ENCODE measurements around the gene CIC. TPM values are rescaled to one million over a fixed set of nuclear protein-coding genes. Genes with fewer than 3 reads are reported as not detected.
"Not testable (repeated sequence)": the region's sequence is repeated elsewhere in the genome, so short reads cannot be mapped to it uniquely, and the experiment has no call there.

The CIC gene
- total RNA-seq, 2 experiments from 2014 or later = 49.5 to 51.7 TPM

DNA sequence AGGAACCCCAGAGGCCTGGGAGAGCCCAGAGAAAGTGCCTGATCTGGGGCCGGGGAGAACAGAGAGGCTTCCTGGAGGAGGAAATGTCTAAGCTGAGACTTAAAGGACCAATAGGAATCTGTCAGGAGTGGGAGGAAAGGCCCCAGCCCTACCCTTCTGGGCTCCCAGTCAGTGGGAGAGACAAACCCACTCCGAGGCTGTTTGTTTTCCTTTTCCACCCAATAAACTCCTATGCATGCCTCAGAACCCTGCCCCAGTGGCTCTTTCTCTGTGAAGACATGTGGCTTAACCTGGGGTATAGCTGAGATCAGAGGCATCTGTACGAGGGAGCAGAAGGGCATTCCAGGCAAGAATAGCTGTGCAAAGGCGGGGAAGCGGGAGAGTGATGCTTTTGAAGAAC lies 58.3 kb downstream of the CIC start:
- CTCF ChIA-PET = interaction anchor here (0.6 to 1.0 kb wide), 2 partner anchors 84 to 219 kb away, joined by 3 read pairs; no protein-coding TSS in a partner anchor
- POLR2A ChIA-PET = no interaction called here

DNA sequence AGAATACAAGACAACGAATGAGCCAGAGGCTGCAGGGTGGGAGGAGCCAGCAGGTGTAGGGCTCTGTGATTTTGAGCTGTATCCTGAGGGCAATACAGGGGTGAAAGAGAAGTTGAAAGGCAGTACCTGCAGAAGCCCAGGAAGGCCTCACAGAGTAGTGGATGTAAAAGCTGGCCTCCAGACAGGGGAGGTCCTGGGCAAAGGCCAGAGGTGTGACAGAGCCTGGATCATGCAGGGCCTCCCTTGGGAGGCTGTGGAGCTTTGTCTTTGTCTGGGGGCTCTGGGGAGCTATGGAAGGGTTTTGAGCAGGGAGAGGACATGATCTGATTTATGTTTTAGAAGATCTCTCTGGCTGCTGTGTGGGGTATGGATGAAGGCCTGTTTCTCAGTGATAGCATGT lies 59.1 kb downstream of the CIC start:
- ChIA-PET POLR2A (no interaction called here), CTCF (interaction anchor here (1.0 kb wide), 2 partner anchors 90 to 219 kb away, joined by 3 read pairs; no protein-coding TSS in a partner anchor)

DNA sequence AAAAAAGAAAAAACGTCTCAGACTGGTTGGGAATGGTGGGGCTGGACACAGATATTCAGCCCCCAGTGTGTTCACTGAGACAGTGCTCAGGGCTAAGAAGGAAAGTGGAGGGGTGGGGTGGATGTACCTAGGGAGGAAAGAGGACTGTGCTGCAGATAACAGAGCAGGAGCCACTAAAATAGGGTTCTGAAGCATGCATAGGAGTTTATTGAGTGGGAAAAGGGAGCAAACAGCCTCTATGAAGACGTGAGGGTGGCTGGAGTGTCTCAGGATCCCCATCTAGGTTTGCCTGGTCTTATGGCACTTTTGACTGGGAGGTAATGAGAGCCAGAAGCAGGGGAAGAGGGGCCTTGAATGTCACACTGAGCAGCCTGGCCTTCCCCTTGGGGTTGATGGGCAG lies 59.8 kb downstream of the CIC start:
- CTCF ChIA-PET = interaction anchor here (1.0 kb wide), 1 partner anchor 89 kb away, joined by 3 read pairs; no protein-coding TSS in a partner anchor

DNA sequence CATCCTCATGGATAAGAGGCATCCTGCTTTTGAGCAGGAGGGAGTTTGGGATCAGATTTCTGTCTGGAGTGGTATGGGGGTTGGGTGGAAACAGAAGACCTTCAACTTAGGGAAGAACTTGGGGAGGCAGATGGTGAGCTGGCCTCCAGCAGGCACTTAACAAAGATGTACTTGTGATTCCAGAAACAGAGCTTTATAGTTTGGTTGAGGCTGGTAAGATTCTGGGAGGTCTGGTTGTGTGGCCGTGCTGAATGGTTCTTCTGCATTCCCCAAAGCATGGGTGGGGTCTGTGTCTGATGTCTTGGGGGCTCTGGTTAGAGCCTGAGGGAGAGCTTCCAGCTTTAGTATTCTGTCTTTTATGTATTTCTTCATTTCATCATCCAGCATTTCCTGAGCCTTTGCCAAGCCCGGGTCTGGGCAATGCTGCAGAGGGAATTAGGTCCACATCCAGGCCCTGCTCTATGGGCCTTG lies 61.2 kb downstream of the CIC start:
- POLR2A ChIA-PET = no interaction called here
- CTCF ChIA-PET = interaction anchor here (0.6 to 1.3 kb wide), 2 partner anchors 36 to 295 kb away, joined by 3 to 5 read pairs; no protein-coding TSS in a partner anchor

More for the DNA sequence above, 59.8 kb downstream of the CIC start:
- POLR2A ChIA-PET = no interaction called here

DNA sequence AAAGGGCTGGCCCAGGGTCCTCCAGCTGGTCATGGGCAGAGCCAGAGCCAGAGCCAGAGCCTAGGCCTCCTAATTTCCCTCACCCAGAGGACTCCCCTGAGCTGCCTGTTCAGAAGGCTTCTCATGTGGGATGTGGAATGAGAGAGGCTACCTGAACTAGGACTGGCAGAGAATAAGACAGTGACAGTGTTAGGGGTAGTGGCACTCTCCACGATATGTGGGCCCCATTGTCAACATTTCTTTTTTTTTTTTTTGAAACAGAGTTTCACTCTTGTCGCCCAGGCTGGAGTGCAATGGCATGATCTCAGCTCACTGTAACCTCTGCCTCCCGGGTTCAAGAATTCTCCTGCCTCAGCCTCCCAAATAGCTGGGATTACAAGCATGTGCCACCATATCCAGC lies 62.3 kb downstream of the CIC start:
- POLR2A ChIA-PET = not testable (repeated sequence)
- CTCF ChIA-PET = interaction anchor here (0.8 kb wide), 1 partner anchor 10 kb away, joined by 3 read pairs; no protein-coding TSS in a partner anchor

DNA sequence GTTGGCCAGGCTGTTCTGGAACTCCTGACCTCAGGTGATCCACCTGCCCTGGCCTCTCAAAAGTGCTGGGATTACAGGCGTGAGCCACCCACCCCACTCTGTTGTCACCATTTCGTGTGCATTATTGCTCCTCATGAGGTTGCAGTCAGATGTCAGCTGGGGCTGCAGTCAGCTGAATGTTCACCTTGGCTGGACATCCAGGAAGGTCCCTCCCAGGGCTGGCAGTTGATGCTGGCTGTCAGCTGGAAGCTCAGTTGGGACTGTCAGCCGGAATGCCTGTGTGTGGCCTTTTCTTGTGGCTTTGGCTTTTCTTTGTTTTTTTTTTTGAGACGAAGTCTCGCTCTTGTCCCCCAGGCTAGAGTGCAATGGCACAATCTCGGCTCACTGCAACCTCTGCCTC lies 63.0 kb downstream of the CIC start:
- ChIA-PET POLR2A (no interaction called here), CTCF (interaction anchor here (0.8 kb wide), 1 partner anchor 11 kb away, joined by 3 read pairs; no protein-coding TSS in a partner anchor)

DNA sequence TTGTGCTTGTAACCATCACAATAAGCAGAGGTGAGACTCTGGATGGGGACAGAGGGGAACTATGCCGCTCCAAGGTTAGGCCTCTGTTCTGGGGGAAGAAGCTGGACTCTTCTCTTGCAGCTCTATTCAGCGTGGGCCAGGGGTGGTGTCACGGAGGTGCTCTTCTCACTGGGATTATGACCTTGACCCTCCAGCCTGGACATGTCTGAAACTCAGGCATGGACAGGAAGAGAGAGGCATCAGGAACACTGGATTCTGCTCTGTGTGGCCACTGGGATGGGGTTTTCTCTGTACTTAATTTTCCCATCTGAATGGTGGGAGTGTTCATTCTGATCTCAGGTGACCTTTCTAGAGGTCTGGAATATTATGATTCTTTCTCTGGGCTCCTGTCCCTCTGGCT lies 64.0 kb downstream of the CIC start:
- ChIA-PET CTCF (no interaction called here), POLR2A (no interaction called here)

DNA sequence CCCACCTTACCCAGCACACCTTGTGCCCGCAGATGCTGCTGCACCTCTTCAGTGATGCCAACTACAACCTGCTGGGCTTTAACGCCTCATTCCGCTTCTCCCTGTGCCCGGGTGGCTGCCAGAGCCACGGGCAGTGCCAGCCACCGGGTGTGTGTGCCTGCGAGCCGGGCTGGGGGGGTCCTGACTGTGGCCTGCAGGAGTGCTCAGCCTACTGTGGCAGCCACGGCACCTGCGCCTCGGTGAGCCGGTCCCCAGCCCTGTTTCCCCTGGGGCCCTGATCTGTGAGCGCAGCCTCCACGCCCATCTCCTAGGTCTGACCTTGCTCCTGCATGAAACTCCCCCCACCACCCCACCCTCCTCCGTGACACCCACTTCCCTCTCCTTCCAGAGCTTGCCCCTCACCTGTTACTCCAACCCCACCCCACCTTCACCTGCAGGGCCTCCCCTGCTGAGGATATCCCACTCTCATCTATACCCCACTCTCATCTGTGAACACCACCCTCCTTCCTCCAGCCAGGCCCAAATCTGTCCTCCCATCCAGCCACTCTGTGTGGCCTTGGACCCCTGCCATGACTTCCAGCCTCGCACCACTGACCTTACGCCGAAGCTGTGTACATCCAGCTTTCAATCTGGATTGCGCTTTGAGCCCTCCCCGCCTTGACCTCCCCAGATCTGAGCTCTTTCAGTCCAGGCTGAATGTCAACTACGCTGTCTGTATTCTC lies 65.1 kb downstream of the CIC start:
- CTCF ChIA-PET = no interaction called here
- POLR2A ChIA-PET = no interaction called here

DNA sequence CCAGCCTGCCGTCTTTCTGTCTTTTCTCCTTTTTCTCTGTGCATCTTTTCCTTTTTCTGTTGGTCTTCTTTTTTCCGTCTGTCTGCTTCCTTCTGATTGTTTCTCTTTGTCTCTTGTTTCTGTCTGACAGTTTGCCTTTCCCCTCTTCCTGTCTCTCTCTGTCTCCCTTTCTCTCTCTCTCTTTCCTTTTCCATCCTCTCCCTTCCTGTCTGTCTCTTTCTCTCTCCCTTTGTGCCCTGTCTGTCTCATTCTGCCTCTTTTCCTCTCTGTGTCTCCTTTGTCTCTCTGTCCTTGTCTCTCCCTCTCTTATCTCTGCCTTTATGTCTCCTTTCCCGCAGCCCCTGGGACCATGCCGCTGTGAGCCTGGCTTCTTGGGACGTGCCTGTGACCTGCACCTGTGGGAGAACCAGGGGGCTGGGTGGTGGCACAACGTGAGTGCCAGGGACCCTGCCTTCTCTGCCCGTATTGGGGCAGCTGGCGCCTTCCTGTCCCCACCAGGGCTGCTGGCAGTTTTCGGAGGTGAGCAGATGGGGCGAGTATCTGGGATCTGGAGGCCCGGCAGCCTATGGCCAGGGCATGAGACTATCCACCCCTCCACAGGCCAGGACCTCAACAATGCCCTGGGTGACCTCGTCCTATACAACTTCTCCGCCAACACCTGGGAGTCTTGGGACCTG lies 65.8 kb downstream of the CIC start:
- CTCF ChIA-PET = no interaction called here
- POLR2A ChIA-PET = no interaction called here

DNA sequence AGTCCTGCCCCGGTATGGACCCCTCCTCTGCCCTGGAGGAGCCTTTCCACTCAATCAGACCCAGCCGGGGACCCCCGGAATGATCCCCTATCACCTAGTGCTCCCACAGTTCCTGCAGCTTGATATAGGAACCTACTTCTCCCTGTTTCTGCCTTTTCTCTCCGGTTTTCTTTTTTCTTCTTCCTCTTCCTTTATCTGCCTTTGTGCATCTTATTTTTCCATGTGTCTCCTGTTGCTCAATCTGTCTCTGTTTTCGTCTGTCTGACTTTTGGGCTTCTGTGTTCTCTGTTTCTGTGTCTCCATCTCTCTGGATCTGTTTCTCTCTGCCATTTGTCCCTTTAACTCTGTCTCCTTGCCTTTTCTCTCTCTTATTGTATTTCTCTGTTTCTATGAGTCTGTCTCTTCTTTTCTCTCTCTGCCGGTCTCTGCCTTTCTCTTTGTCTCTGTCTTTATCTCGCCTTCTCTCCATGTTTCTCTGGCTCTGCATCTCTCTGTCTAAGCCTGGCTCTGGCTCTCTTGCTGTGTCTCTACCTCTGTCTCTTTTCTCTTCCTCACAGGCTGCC lies 66.4 kb downstream of the CIC start:
- ChIA-PET POLR2A (no interaction called here), CTCF (no interaction called here)

DNA sequence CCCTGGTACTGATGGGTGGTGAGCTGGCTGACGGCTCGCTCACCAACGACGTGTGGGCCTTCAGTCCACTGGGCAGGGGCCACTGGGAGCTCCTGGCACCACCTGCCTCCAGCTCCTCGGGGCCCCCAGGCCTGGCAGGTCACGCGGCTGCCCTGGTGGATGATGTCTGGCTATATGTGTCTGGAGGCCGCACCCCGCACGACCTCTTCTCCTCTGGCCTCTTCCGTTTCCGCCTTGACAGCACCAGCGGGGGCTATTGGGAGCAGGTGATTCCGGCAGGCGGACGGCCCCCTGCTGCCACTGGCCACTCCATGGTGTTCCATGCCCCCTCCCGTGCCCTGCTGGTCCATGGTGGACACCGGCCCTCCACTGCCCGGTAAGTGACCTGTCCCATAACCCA lies 66.9 kb downstream of the CIC start:
- ChIA-PET CTCF (no interaction called here), POLR2A (no interaction called here)

DNA sequence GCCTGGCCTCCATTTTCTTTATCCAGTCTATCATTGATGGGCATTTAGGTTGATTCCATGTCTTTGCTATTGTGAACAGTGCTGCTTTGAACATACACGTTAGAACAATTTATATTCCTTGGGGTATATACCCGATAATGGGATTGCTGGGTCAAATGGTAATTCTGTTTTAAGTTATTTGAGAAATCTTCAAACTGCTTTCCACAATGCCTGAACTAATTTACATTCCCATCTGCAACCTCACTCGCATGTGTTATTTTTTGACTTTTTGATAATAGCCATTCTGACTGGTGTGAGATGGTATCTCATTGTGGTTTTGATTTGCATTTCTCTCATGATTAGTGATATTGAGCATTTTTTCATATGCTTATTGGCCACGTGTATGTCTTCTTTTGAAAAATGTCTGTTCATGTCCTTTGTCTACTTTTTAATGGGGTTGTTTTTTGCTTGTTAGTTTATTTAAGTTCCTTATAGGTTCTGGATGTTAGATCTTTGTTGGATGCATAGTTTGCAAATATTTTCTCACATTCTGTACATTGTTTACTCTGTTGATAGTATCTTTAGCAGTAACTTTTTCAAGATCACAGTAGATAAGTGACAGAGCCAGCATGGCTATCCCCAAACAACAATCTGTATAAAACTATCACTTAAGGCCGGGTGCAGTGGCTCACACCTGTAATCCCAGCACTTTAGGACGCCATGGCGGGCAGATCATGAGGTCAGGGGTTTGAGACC lies 70.2 kb downstream of the CIC start:
- CTCF ChIA-PET, POLR2A ChIA-PET: not testable (repeated sequence)

DNA sequence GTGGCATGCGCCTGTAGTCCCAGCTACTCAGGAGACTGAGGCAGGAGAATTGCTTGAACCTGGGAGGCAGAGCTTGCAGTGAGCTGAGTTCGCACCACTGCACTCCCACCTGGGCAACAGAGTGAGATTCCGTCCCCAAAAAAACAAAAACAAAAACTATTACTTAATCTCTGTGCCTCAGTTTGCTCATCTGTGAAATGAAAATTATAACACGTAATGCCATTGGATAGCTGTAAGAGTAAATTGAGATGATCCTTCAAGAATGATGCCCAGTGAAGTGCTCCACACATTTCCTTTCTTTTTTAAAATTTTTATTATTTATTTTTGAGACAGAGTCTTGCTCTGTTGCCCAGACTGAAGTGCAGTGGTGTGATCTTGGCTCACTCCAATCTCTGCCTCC lies 70.9 kb downstream of the CIC start:
- POLR2A ChIA-PET = not testable (repeated sequence)

DNA sequence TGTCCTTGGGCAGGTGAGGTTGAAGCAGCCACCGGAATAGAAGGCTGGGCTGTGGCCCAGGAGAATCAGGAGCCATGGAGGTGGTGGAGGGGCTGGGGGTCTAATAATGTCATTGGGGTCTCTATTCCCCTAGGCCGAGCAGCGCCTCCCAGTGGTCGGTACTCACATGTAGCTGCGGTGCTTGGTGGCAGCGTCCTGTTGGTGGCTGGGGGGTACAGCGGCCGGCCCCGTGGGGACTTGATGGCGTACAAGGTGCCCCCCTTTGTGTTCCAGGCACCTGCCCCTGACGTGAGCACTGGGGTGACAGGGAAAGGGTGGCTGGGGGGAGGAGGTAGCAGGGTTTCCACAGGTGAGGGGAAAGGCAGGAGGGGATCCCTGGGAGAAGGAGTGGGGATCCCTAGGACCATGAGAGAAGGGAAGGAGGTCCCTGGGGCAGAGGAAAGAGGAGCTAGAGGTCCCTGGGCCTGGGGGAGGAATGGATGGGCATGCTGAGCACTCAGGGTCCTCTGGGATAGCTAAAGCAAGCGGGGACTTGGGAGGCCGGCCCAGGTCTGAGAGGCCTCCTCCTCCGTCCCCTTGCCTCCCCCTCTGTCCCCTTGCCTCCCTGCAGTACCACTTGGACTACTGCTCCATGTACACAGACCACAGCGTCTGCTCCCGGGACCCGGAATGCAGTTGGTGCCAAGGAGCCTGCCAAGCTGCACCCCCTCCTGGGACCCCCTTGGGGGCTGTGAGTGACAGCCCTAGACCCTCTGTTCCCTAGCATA lies 74.5 kb downstream of the CIC start:
- CTCF ChIA-PET = interaction anchor here (1.0 kb wide), 1 partner anchor 235 kb away, joined by 3 read pairs; no protein-coding TSS in a partner anchor
- POLR2A ChIA-PET = no interaction called here

More for the DNA sequence above, 70.9 kb downstream of the CIC start:
- CTCF ChIA-PET = not testable (repeated sequence)

DNA sequence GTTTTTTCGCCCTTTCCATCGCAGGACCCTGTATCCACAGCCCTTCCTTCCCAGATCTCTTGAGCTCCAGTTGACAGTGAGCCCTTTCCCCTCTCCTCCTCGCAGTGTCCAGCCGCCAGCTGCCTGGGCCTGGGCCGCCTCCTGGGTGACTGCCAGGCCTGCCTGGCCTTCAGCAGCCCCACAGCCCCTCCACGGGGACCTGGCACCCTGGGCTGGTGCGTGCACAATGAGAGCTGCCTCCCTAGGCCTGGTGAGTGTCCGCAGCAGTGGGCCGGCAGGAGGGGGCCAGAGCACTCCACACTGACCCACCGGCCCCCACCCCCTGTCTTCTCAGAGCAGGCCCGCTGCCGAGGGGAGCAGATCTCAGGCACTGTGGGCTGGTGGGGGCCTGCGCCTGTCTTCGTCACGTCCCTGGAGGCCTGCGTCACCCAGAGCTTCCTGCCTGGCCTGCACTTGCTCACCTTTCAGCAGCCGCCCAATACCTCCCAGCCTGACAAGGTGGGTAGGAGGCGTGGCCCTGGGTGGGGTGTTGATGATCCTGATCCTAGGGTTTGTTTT lies 75.4 kb downstream of the CIC start:
- CTCF ChIA-PET = no interaction called here
- POLR2A ChIA-PET = no interaction called here
